GM11168 (cell line): ENCODE results near the gene MRPL54.

Source experiments
- in situ Hi-C: fragments of 300-500 bp; cut with MboI; formaldehyde crosslinking; loops from one replicate; pipeline ENCODE4 v1.12.0; 2022; ENCODE audit warnings: low sequenced_read_pairs; ENCODE audit not compliant: unreplicated experiment

Gene MRPL54

GRCh38 chr19:3762501-3763459 lies at the start of gene MRPL54:
MRPL54 (plus strand) TSS chr19:3762682; CDS start chr19:3762701, 19 bp downstream.
- in situ Hi-C loops = no loop called here

- in situ Hi-C loops = no loop called here
Observed at GRCh38 chr19:3716147-3716668, 46.3 kb upstream of the MRPL54 start.

GRCh38 chr19:3719868-3720267 lies 42.6 kb upstream of the MRPL54 start:
- in situ Hi-C loops = no loop called here

GRCh38 chr19:3720349-3720917 lies 42.0 kb upstream of the MRPL54 start:
- in situ Hi-C loops = no loop called here

- in situ Hi-C loops = no loop called here
Observed at GRCh38 chr19:3721131-3721886, 41.2 kb upstream of the MRPL54 start.

GRCh38 chr19:3721887-3722442 lies 40.5 kb upstream of the MRPL54 start:
- in situ Hi-C loops = no loop called here

GRCh38 chr19:3722443-3723109 lies 39.9 kb upstream of the MRPL54 start:
- in situ Hi-C loops = no loop called here

- in situ Hi-C loops = no loop called here
Observed at GRCh38 chr19:3723110-3723488, 39.4 kb upstream of the MRPL54 start.

GRCh38 chr19:3723883-3724282 lies 38.6 kb upstream of the MRPL54 start:
- in situ Hi-C loops = no loop called here

- in situ Hi-C loops = no loop called here
Observed at GRCh38 chr19:3725121-3725520, 37.4 kb upstream of the MRPL54 start.

GRCh38 chr19:3725640-3726310 lies 36.7 kb upstream of the MRPL54 start:
- in situ Hi-C loops = no loop called here

- in situ Hi-C loops = no loop called here
Observed at GRCh38 chr19:3730457-3730958, 32.0 kb upstream of the MRPL54 start.

GRCh38 chr19:3732108-3732507 lies 30.4 kb upstream of the MRPL54 start:
- in situ Hi-C loops = no loop called here

GRCh38 chr19:3733549-3734309 lies 28.8 kb upstream of the MRPL54 start:
- in situ Hi-C loops = no loop called here

GRCh38 chr19:3734310-3734600 lies 28.2 kb upstream of the MRPL54 start:
- in situ Hi-C loops = no loop called here

- in situ Hi-C loops = no loop called here
Observed at GRCh38 chr19:3736106-3736724, 26.3 kb upstream of the MRPL54 start.

GRCh38 chr19:3737487-3738205 lies 24.8 kb upstream of the MRPL54 start:
- in situ Hi-C loops = no loop called here
